Kidney (tissue), 14 donors: Measurements from ENCODE around the gene PFN3. TPM values are rescaled to one million over a fixed set of nuclear protein-coding genes. Genes with fewer than 3 reads are reported as not detected.

Experiments used
- DNase-seq, 5 donors: peaks; one replicate each; pipeline ENCODE4 v3.0.0-alpha.2; 2013 to 2020
- FAIRE-seq: peaks from 2 replicates; lab custom pipeline; 2012; peaks lifted over from hg19 to GRCh38; lab: Jason Lieb, UNC
- H3K27ac ChIP-seq, 2 donors: one replicate each; pipeline ENCODE4 v1.7.0; 2013; ENCODE audit warnings: low read depth in 2 of 2, low read length in 2 of 2, inconsistent platforms in 1 of 2
- H3K27me3 ChIP-seq: one replicate; pipeline ENCODE4 v1.7.1; 2013; ENCODE audit warnings: low read length, inconsistent platforms; ENCODE audit not compliant: control insufficient read depth, insufficient read depth
- H3K36me3 ChIP-seq, 3 donors: one replicate each; pipeline versions ENCODE4 v1.7.0 to v1.7.1; 2013; ENCODE audit warnings: low read length in 3 of 3, control low read depth in 1 of 3, inconsistent platforms in 1 of 3; ENCODE audit not compliant: insufficient read depth in 3 of 3, control insufficient read depth in 2 of 3
- H3K4me1 ChIP-seq, 3 donors: one replicate each; pipeline versions ENCODE4 v1.7.0 to v1.7.1; 2013; ENCODE audit warnings: low read length in 3 of 3, inconsistent platforms in 1 of 3, low read depth in 1 of 3; ENCODE audit not compliant: control insufficient read depth in 2 of 3, insufficient read depth in 2 of 3
- H3K4me3 ChIP-seq, 3 donors: one replicate each; pipeline versions ENCODE4 v1.7.0 to v1.8.1; 2013; ENCODE audit warnings: low read length in 3 of 3, control low read depth in 1 of 3, inconsistent platforms in 1 of 3
- H3K9ac ChIP-seq, 3 donors: one replicate each; pipeline versions ENCODE4 v1.7.0 to v1.7.1; 2013; ENCODE audit warnings: low read length in 3 of 3, control low read depth in 1 of 3, inconsistent platforms in 1 of 3
- H3K9me3 ChIP-seq, 3 donors: one replicate each; pipeline versions ENCODE4 v1.7.0 to v1.7.1; 2013; ENCODE audit warnings: low read length in 3 of 3, control low read depth in 1 of 3, inconsistent platforms in 1 of 3; ENCODE audit not compliant: control insufficient read depth in 2 of 3, insufficient read depth in 1 of 3
- intact Hi-C: fragments of 100-400 bp; cut with DNase I; formaldehyde crosslinking; loops from one replicate; pipeline ENCODE4 v1.11.1; 2022
- polyA plus RNA-seq: library from polyadenylated mRNA; stranded (reverse); fragments of 350-450 nt; fragmentation: Illumina TruSeq; extraction: RNeasy Lipid Tissue Mini Kit (QIAGEN cat#74804); gene quantifications from one replicate; pipeline ENCODE4 v1.2.3, GENCODE V29; 2014; ENCODE audit warnings: low read depth, low replicate concordance; ENCODE audit not compliant: insufficient read depth
- total RNA-seq: library from RNA; stranded (reverse); fragmentation: NEBNext Ultra II Directional; extraction: Animal tissue kit (Norgen Biotek cat#: 25700); gene quantifications from one replicate; pipeline ENCODE4 v1.2.1, GENCODE V29; 2021
- TF ChIP-seq, protein P1 (sequence below): IDR thresholded peaks from 3 replicates; pipeline ENCODE4 v1.5.1; 2012; ENCODE audit warnings: mild to moderate bottlenecking, moderate library complexity, borderline replicate concordance; ENCODE audit not compliant: insufficient read depth; ENCODE audit errors: extremely low read depth
- donor health status: control.
- donor health status: control.
- donor health status: control.
- donor health status: control.
- donor health status: control.
- donor health status: DM: yes; HTN: yes; CAD: no.
- donor health status: Normal renal cell carcinoma (clear cell type).

The PFN3 gene
- total and polyA plus RNA-seq, 2 donors from 2014 or later: not detected

DNA sequence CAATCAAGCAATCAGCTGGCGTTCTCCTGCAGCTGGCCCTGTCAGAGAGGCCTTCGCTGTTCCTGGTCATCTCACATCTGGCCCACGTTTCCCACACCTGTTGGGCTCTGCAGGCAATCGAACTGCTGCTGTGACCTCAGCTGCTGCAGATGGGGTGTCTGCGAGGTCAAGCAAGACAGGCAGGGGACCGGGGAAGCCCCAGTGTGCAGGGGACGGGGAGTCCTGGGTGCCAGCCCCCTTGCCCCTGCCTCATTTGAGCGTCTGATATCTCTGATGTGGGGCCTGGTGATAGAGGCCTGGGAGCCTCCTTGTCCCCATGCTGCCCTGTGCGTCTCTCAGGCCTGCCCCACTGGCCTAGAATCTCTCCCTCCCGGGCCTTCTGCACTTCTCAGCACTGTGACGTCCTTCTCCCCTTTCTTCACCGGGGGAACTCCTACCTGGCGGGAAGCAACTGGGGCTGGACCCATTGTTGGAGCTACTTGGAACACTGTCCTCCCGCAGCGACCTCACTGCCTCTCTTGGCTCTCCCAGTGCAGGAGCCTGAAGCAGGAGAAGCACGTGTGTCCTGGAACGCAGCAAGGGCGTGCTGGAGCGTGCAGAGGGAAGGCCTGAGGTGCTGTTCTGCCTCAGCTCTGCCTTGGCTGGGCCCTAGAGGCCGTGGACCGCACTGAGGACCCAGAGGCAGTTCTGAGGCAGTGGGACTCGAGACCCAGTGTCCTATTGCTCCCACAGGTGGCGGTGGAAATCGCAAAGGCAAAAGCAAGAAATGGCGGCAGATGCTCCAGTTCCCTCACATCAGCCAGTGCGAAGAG, 29.9 kb upstream of the PFN3 start:
- intact Hi-C loops: no loop called here
- H3K9ac ChIP-seq: no peak overlapping the region
- DNase-seq (no peak), FAIRE-seq (no peak)
- H3K36me3 ChIP-seq: peaks cover 0 to 10% (median 8%) of the 10 kb centered on the region in 3 donors
- H3K27me3 ChIP-seq: no peaks in the 10 kb centered on the region
- H3K4me1 ChIP-seq: peaks cover 3 to 15% (median 15%) of the 10 kb centered on the region in 3 donors
- no peak overlapping the region for H3K27ac ChIP-seq
- TF ChIP-seq, protein P1, sequence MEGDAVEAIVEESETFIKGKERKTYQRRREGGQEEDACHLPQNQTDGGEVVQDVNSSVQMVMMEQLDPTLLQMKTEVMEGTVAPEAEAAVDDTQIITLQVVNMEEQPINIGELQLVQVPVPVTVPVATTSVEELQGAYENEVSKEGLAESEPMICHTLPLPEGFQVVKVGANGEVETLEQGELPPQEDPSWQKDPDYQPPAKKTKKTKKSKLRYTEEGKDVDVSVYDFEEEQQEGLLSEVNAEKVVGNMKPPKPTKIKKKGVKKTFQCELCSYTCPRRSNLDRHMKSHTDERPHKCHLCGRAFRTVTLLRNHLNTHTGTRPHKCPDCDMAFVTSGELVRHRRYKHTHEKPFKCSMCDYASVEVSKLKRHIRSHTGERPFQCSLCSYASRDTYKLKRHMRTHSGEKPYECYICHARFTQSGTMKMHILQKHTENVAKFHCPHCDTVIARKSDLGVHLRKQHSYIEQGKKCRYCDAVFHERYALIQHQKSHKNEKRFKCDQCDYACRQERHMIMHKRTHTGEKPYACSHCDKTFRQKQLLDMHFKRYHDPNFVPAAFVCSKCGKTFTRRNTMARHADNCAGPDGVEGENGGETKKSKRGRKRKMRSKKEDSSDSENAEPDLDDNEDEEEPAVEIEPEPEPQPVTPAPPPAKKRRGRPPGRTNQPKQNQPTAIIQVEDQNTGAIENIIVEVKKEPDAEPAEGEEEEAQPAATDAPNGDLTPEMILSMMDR: no peak
- H3K4me3 ChIP-seq: no peak overlapping the region
- no peaks in the 10 kb centered on the region for H3K9me3 ChIP-seq

DNA sequence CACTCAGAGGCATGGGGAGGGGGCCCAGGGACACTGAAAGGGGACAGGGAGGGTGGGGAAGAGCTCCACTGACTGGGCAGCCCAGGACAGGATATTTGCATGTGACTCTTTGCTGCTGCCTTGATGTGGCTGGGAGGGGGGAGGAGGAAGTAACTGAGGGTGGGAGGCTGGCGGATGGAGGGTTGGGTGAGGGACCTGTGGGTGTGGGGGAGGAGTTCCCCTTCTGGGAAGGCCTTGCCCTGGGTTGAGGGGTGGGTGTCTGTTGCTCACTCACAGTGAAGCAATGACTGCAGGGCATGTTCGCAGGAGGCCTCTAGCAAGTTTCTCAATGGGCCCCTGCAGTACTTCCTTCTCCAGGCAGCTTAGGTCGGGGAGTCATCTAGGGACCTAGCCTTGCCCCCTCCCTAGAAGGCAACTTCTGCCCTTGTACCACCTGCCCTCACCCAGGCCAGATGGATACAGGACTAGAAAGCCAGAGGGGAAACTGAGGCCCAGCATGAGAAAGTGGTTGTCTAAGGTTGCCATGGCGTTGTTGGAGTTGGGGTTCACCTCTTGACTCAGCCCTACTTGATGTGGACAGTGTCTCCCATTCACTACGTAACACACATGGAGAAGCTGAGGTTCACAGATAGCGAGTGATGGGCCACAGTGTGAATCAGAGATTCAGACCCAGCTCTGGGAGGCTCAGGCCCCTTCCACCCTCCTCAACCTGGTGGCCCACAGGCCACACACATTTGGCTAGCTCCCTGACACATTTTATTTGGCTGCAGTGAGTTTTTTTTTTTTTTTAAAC, 29.0 kb upstream of the PFN3 start:
- Histone ChIP-seq H3K36me3 (peaks cover 0 to 7% (median 6%) of the 10 kb centered on the region in 3 donors), H3K9me3 (no peaks in the 10 kb centered on the region), H3K27me3 (no peaks in the 10 kb centered on the region), H3K27ac (peak overlapping the region in 1 of 2 donors; percentile 28), H3K9ac (no peak overlapping the region), H3K4me1 (peaks cover 3 to 17% (median 16%) of the 10 kb centered on the region in 3 donors), H3K4me3 (no peak overlapping the region)
- DNase-seq: peak in 3 of 5 donors; percentile 36 to 88 (median 49)
- intact Hi-C loops: no loop called here
- TF ChIP-seq, protein P1: no peak
- no peak for FAIRE-seq

DNA sequence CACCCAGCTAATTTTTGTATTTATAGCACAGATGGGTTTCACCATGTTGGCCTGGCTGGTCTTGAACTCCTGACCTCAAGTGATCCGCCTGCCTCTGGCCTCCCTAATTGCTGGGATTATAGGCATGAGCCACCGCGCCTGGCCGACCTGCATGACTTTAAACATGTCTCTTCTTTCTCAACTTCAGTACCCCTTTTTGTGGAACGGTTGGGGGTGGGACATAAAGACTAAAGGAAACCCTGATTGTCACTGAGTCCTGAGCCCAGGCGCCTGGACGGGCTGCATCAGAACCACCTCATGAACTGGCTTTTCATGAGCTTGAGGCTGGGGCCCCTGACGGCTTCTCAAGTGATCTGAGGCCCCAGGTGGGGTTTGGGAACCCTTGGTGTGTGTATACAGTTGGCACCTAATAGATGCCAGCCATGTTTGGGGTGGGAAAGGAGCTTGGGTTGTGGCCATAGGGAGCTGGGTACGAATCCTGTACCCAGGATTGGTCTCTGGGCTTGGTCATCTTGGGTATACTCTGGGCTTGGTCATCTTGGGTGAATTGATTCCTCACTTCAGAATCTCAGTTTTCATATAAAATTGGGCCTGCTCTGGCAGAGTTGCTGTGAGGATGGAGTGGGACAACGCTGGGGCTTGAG, 28.2 kb upstream of the PFN3 start:
- Histone ChIP-seq H3K4me1 (peaks cover 3 to 17% (median 16%) of the 10 kb centered on the region in 3 donors), H3K27ac (no peak overlapping the region), H3K36me3 (peaks cover 0 to 2% (median 0%) of the 10 kb centered on the region in 3 donors), H3K4me3 (no peak overlapping the region), H3K9ac (no peak overlapping the region), H3K9me3 (no peaks in the 10 kb centered on the region), H3K27me3 (no peaks in the 10 kb centered on the region)
- intact Hi-C loops: no loop called here
- FAIRE-seq (no peak), DNase-seq (no peak)
- TF ChIP-seq, protein P1: no peak
